IPS-18c (cell line): ENCODE data around the gene TRAT1.
"Not testable (repeated sequence)": the region's sequence is repeated elsewhere in the genome, so short reads cannot be mapped to it uniquely, and the experiment has no call there.

ENCODE experiments used
- H3K4me3 ChIP-seq: 2 replicates; pipeline ENCODE4 v1.7.0; 2013; ENCODE audit warnings: low read depth, mild to moderate bottlenecking, low read length, moderate library complexity; ENCODE audit not compliant: insufficient read depth
- H3K9me3 ChIP-seq: one replicate; pipeline ENCODE4 v1.6.1; 2013; ENCODE audit warnings: mild to moderate bottlenecking, low read length, moderate library complexity; ENCODE audit not compliant: control insufficient read depth, insufficient read depth

The TRAT1 gene

GRCh38 chr3:108822123-108822897 lies at the start of gene TRAT1:
Gene TRAT1 (plus strand): TSS chr3:108822786. CDS start chr3:108822928, 142 bp downstream.
- no peak within 1 kb of the TSS for H3K4me3 ChIP-seq

GRCh38 chr3:108775649-108776048 lies 46.9 kb upstream of the TRAT1 start:
- Histone ChIP-seq H3K9me3 (no peaks in the 10 kb centered on the region), H3K4me3 (no peak overlapping the region)

More at GRCh38 chr3:108822123-108822897, at the start of gene TRAT1:
- H3K9me3 ChIP-seq, result no peaks in the 10 kb centered on the region

- Histone ChIP-seq H3K9me3 (no peaks in the 10 kb centered on the region), H3K4me3 (no peak overlapping the region)
Observed at GRCh38 chr3:108779496-108779895, 43.1 kb upstream of the TRAT1 start.

GRCh38 chr3:108780235-108780634 lies 42.4 kb upstream of the TRAT1 start:
- no peaks in the 10 kb centered on the region for H3K9me3 ChIP-seq
- no peak overlapping the region for H3K4me3 ChIP-seq

GRCh38 chr3:108791473-108791872 lies 31.1 kb upstream of the TRAT1 start:
- H3K4me3 ChIP-seq, result no peak overlapping the region
- H3K9me3 ChIP-seq, result no peaks in the 10 kb centered on the region

- H3K9me3 ChIP-seq, result no peaks in the 10 kb centered on the region
- H3K4me3 ChIP-seq, result no peak overlapping the region
Observed at GRCh38 chr3:108804437-108804836, 18.1 kb upstream of the TRAT1 start.

GRCh38 chr3:108804966-108805365 lies 17.6 kb upstream of the TRAT1 start:
- H3K9me3 ChIP-seq, result no peaks in the 10 kb centered on the region
- no peak overlapping the region for H3K4me3 ChIP-seq

GRCh38 chr3:108806316-108806715 lies 16.3 kb upstream of the TRAT1 start:
- Histone ChIP-seq H3K9me3 (no peaks in the 10 kb centered on the region), H3K4me3 (no peak overlapping the region)

GRCh38 chr3:108818404-108818803 lies 4.2 kb upstream of the TRAT1 start:
- Histone ChIP-seq H3K4me3 (no peak overlapping the region), H3K9me3 (peaks cover 2% of the 10 kb centered on the region)

GRCh38 chr3:108820586-108820985 lies 2.0 kb upstream of the TRAT1 start:
- no peak overlapping the region for H3K4me3 ChIP-seq
- H3K9me3 ChIP-seq, result peaks cover 2% of the 10 kb centered on the region

GRCh38 chr3:108823227-108823626 lies 641 bp downstream of the TRAT1 start:
- no peaks in the 10 kb centered on the region for H3K9me3 ChIP-seq
- H3K4me3 ChIP-seq, result no peak overlapping the region

- not testable (repeated sequence) for H3K9me3 ChIP-seq, H3K4me3 ChIP-seq
Observed at GRCh38 chr3:108823803-108824202, 1.2 kb downstream of the TRAT1 start.

- Histone ChIP-seq H3K4me3 (no peak overlapping the region), H3K9me3 (no peaks in the 10 kb centered on the region)
Observed at GRCh38 chr3:108826309-108827187, 4.0 kb downstream of the TRAT1 start.

- Histone ChIP-seq H3K9me3 (no peaks in the 10 kb centered on the region), H3K4me3 (no peak overlapping the region)
Observed at GRCh38 chr3:108830381-108830780, 7.8 kb downstream of the TRAT1 start.

GRCh38 chr3:108830991-108831614 lies 8.5 kb downstream of the TRAT1 start:
- no peaks in the 10 kb centered on the region for H3K9me3 ChIP-seq
- no peak overlapping the region for H3K4me3 ChIP-seq

- Histone ChIP-seq H3K4me3 (no peak overlapping the region), H3K9me3 (no peaks in the 10 kb centered on the region)
Observed at GRCh38 chr3:108833611-108834010, 11.0 kb downstream of the TRAT1 start.

GRCh38 chr3:108834551-108834950 lies 12.0 kb downstream of the TRAT1 start:
- Histone ChIP-seq H3K9me3 (no peaks in the 10 kb centered on the region), H3K4me3 (no peak overlapping the region)

- no peak overlapping the region for H3K4me3 ChIP-seq
Observed at GRCh38 chr3:108835101-108835500, 12.5 kb downstream of the TRAT1 start.

More at GRCh38 chr3:108835101-108835500, 12.5 kb downstream of the TRAT1 start:
- H3K9me3 ChIP-seq, result no peaks in the 10 kb centered on the region
